ENCODE data around the gene SFXN5.

SFXN5 gene

GRCh38 chr2:72932805-72933204, 138.7 kb downstream of the SFXN5 start:
- H3K36me3 ChIP-seq (ENCODE audit: insufficient read depth, low read length) = no peaks in the 10 kb centered on the region
- H4K20me1 ChIP-seq (ENCODE audit: insufficient read depth, low read length) = no peaks in the 10 kb centered on the region
- H3F3A ChIP-seq (ENCODE audit: insufficient read depth, low read length) = no peaks in the 10 kb centered on the region
- H3K9ac ChIP-seq (ENCODE audit: low read length) = no peak overlapping the region
- no peaks in the 10 kb centered on the region for H3K9me2 ChIP-seq (ENCODE audit: low read depth, low read length)
- no peaks in the 10 kb centered on the region for H3K79me2 ChIP-seq (ENCODE audit: insufficient read depth, low read length)
- H3K4me1 ChIP-seq (ENCODE audit: insufficient read depth, low read length, severe bottlenecking) = no peaks in the 10 kb centered on the region
- no peak for TF ChIP-seq CTCF (IDR thresholded peaks at IDR 0.05; ENCODE audit: low read length)
- no peak for TF ChIP-seq EZH2 (IDR thresholded peaks at IDR 0.05; ENCODE audit: borderline replicate concordance, low read length)
- no peak overlapping the region for H3K4me2 ChIP-seq (ENCODE audit: low read length)
- no peaks in the 10 kb centered on the region for H3K27me3 ChIP-seq (ENCODE audit: insufficient read depth, low read length)
- H3K9me3 ChIP-seq (ENCODE audit: low read length) = no peaks in the 10 kb centered on the region
- no peak overlapping the region for H2AFZ ChIP-seq (ENCODE audit: low read length)
- no peak overlapping the region for H3K27ac ChIP-seq (ENCODE audit: low read depth, low read length, poor library complexity, severe bottlenecking)
- H3K4me3 ChIP-seq (ENCODE audit: low read depth, low read length, poor library complexity, severe bottlenecking) = no peak overlapping the region

GRCh38 chr2:72932045-72932740, 139.3 kb downstream of the SFXN5 start:
- H3K4me2 ChIP-seq (ENCODE audit: low read length) = no peak overlapping the region
- no peak overlapping the region for H3K27ac ChIP-seq (ENCODE audit: low read depth, low read length, poor library complexity, severe bottlenecking)

GRCh38 chr2:72931280-72931910, 140.1 kb downstream of the SFXN5 start:
- H2AFZ ChIP-seq (ENCODE audit: low read length) = no peak overlapping the region
- H4K20me1 ChIP-seq (ENCODE audit: insufficient read depth, low read length) = no peaks in the 10 kb centered on the region
- H3K79me2 ChIP-seq (ENCODE audit: insufficient read depth, low read length) = no peaks in the 10 kb centered on the region

More at GRCh38 chr2:72932045-72932740, 139.3 kb downstream of the SFXN5 start:
- Histone ChIP-seq H3K4me1 (ENCODE audit: insufficient read depth, low read length, severe bottlenecking) (no peaks in the 10 kb centered on the region), H3K27me3 (ENCODE audit: insufficient read depth, low read length) (no peaks in the 10 kb centered on the region), H3K9ac (ENCODE audit: low read length) (no peak overlapping the region), H3K36me3 (ENCODE audit: insufficient read depth, low read length) (no peaks in the 10 kb centered on the region), H3K9me3 (ENCODE audit: low read length) (no peaks in the 10 kb centered on the region), H2AFZ (ENCODE audit: low read length) (no peak overlapping the region), H3F3A (ENCODE audit: insufficient read depth, low read length) (no peaks in the 10 kb centered on the region), H3K4me3 (ENCODE audit: low read depth, low read length, poor library complexity, severe bottlenecking) (no peak overlapping the region), H4K20me1 (ENCODE audit: insufficient read depth, low read length) (no peaks in the 10 kb centered on the region), H3K79me2 (ENCODE audit: insufficient read depth, low read length) (no peaks in the 10 kb centered on the region), H3K9me2 (ENCODE audit: low read depth, low read length) (no peaks in the 10 kb centered on the region)
- TF ChIP-seq CTCF (IDR thresholded peaks at IDR 0.05; ENCODE audit: low read length) (no peak), EZH2 (IDR thresholded peaks at IDR 0.05; ENCODE audit: borderline replicate concordance, low read length) (no peak)

More at GRCh38 chr2:72931280-72931910, 140.1 kb downstream of the SFXN5 start:
- Histone ChIP-seq H3K4me1 (ENCODE audit: insufficient read depth, low read length, severe bottlenecking) (no peaks in the 10 kb centered on the region), H3K4me2 (ENCODE audit: low read length) (no peak overlapping the region), H3F3A (ENCODE audit: insufficient read depth, low read length) (no peaks in the 10 kb centered on the region), H3K9me2 (ENCODE audit: low read depth, low read length) (no peaks in the 10 kb centered on the region), H3K36me3 (ENCODE audit: insufficient read depth, low read length) (no peaks in the 10 kb centered on the region), H3K27ac (ENCODE audit: low read depth, low read length, poor library complexity, severe bottlenecking) (no peak overlapping the region), H3K9me3 (ENCODE audit: low read length) (no peaks in the 10 kb centered on the region), H3K27me3 (ENCODE audit: insufficient read depth, low read length) (no peaks in the 10 kb centered on the region), H3K9ac (ENCODE audit: low read length) (no peak overlapping the region), H3K4me3 (ENCODE audit: low read depth, low read length, poor library complexity, severe bottlenecking) (no peak overlapping the region)
- TF ChIP-seq EZH2 (IDR thresholded peaks at IDR 0.05; ENCODE audit: borderline replicate concordance, low read length) = no peak
- TF ChIP-seq CTCF (IDR thresholded peaks at IDR 0.05; ENCODE audit: low read length) = no peak
